ENCODE measurements around the gene HAUS8. TPM values are rescaled to one million over a fixed set of nuclear protein-coding genes. Genes with fewer than 3 reads are reported as not detected.
A peak's percentile ranks its signal among the peaks of the same experiment; 100 is the strongest.

The HAUS8 gene, protein sequence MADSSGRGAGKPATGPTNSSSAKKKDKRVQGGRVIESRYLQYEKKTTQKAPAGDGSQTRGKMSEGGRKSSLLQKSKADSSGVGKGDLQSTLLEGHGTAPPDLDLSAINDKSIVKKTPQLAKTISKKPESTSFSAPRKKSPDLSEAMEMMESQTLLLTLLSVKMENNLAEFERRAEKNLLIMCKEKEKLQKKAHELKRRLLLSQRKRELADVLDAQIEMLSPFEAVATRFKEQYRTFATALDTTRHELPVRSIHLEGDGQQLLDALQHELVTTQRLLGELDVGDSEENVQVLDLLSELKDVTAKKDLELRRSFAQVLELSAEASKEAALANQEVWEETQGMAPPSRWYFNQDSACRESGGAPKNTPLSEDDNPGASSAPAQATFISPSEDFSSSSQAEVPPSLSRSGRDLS
- 16.0 TPM for polyA plus RNA-seq (2013, experiment 1 of 2)
- 15.7 TPM for polyA plus RNA-seq (2013, experiment 2 of 2)

DNA sequence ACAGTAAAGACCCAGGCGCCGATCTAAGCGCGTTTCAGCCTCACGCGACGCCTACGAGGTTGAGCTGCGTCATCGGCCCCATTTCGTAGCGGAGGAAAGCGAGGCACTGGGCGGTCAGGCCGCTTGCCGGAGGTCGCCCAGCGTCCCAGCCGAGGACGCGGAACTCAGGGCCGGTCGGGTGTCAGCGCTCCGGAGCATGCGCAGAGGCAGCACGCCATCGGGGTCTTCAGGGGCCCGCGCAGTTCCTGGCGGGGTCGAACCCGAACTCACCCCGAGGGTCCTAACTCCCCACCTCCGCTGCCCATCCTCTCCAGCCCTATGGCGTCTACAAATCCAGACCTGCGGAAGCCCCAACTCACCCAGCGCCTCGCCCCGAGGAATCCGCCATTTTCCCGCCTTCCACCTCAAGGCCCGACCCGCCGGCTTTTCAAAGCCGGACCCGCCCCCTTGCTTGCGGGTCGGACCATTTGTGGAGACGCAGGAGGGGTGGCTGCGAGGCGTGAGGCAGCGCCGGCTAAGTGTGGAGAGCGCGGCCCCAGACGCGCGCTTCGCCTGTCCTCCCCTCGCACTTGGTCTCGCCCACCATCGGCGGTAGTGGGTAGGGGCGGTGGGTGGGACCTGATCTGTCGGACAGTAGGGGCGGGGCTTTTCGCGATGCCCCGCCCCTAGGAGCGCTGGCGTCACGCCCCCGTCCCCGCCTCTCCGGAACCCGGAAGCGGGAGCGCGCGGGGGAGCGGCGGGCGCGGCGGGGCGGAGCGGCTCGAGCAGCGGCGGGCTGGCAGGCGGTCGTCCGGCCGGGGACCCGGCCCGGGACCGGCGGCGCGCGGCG lies at the start of gene HAUS8, which contains the start of gene MYO9B:
HAUS8 (minus strand) TSS at position 418 of the 829 bp plus-strand sequence; CDS start at position 388, 30 bp downstream.
MYO9B (plus strand) TSS at position 743 of the 829 bp plus-strand sequence. CDS start 25,941 bp downstream, outside the sequence.
- peak within 1 kb of the TSS; percentile 74 for H3K27ac ChIP-seq (ENCODE audit: low read depth, low read length, severe bottlenecking)
- H3K4me1 ChIP-seq (ENCODE audit: control insufficient read depth, insufficient read depth, low read length, poor library complexity, severe bottlenecking): peaks cover 33% of the 10 kb centered on the region
- peak within 1 kb of the TSS; percentile 72 for H3K4me3 ChIP-seq (ENCODE audit: extremely low read depth, insufficient read depth, low read length, poor library complexity, severe bottlenecking)
- H3K9me3 ChIP-seq (ENCODE audit: control insufficient read depth, low read length): no peaks in the 10 kb centered on the region
- H3K36me3 ChIP-seq (ENCODE audit: control insufficient read depth, insufficient read depth, low read length): peaks cover 34% of the 10 kb centered on the region
- WGBS, 2 experiments (ENCODE audit: insufficient coverage in 2 of 2): 0% methylated on average over 75 to 81 of the region's 103 CpGs

DNA sequence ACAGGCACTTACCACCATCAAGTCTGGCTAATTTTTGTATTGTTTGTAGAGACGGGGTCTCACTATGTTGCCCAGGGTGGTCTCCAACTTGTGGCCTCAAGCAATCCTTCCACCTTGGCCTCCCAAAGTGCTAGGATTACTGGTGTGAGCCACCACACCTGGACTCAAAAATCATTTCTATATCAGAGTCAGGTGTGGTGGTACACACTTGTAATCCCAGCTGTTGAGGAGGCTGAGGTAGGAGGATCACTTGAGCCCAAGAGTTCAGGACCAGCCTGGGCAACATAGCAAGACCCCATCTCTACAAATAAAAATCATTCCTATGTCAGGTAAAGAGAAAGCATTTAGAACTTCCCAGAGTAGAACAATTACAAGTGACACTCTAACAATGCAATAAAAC lies 48.8 kb upstream of the HAUS8 start:
- H3K27ac ChIP-seq (ENCODE audit: low read depth, low read length, severe bottlenecking): no peak overlapping the region
- no peak overlapping the region for H3K4me3 ChIP-seq (ENCODE audit: extremely low read depth, insufficient read depth, low read length, poor library complexity, severe bottlenecking)
- H3K4me1 ChIP-seq (ENCODE audit: control insufficient read depth, insufficient read depth, low read length, poor library complexity, severe bottlenecking): peaks cover 17% of the 10 kb centered on the region
- no peaks in the 10 kb centered on the region for H3K9me3 ChIP-seq (ENCODE audit: control insufficient read depth, low read length)
- H3K36me3 ChIP-seq (ENCODE audit: control insufficient read depth, insufficient read depth, low read length): peaks cover 47% of the 10 kb centered on the region
- WGBS, 2 experiments (ENCODE audit: insufficient coverage in 2 of 2): no CpG with 5 or more reads among the region's 1 CpG

DNA sequence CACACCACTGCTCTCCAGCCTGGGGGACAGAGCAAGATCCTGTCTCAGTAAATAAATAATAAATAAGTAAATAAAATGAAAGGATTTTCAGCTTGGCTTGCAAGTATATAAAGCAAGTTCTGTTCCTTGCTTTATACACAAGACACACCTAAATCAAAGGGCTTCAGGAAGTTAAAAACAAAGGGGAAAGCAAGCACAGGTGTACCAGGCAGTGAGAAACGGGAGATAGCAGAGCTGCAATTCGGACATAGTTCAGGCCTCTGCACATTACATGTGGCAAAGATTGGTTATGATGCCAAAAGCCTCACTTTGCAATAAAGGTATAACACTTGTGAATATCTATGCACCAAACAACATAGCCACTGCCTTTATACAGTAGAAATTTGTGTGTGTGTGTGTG lies 47.8 kb upstream of the HAUS8 start:
- H3K9me3 ChIP-seq (ENCODE audit: control insufficient read depth, low read length): no peaks in the 10 kb centered on the region
- no peak overlapping the region for H3K4me3 ChIP-seq (ENCODE audit: extremely low read depth, insufficient read depth, low read length, poor library complexity, severe bottlenecking)
- H3K27ac ChIP-seq (ENCODE audit: low read depth, low read length, severe bottlenecking): no peak overlapping the region
- H3K36me3 ChIP-seq (ENCODE audit: control insufficient read depth, insufficient read depth, low read length): peaks cover 46% of the 10 kb centered on the region
- peaks cover 17% of the 10 kb centered on the region for H3K4me1 ChIP-seq (ENCODE audit: control insufficient read depth, insufficient read depth, low read length, poor library complexity, severe bottlenecking)
- WGBS, 2 experiments (ENCODE audit: insufficient coverage in 2 of 2): 82 to 100% methylated on average over 2 of the region's 2 CpGs

DNA sequence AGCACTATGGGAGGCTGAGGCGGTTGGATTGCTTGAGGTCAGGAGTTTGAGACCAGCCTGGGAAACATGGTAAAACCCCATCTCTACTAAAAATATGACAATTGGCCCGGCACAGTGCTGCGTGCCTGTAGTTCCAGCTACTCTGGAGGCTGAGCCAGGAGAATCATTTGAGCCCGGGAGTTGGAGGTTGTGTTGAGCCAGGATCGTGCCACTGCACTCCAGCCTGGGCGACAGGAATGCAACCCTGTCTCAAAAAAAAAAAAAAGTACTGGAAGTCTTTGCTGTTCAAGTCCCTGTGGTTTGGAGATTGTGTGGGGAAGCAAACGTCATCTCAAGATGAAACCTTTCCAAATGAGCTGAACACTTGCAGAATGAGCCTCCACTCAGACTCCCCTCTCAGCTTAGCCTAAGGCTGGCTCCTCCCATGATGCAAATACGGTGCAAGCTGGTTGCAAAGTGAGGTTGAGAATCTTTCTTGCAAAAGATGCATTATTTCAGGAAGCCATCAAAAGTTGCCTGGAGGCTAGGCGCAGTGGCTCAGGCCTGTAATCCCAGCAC lies 46.6 kb upstream of the HAUS8 start:
- no peak overlapping the region for H3K27ac ChIP-seq (ENCODE audit: low read depth, low read length, severe bottlenecking)
- WGBS, 2 experiments (ENCODE audit: insufficient coverage in 2 of 2): 88 to 90% methylated on average over 8 of the region's 9 CpGs
- no peaks in the 10 kb centered on the region for H3K9me3 ChIP-seq (ENCODE audit: control insufficient read depth, low read length)

DNA sequence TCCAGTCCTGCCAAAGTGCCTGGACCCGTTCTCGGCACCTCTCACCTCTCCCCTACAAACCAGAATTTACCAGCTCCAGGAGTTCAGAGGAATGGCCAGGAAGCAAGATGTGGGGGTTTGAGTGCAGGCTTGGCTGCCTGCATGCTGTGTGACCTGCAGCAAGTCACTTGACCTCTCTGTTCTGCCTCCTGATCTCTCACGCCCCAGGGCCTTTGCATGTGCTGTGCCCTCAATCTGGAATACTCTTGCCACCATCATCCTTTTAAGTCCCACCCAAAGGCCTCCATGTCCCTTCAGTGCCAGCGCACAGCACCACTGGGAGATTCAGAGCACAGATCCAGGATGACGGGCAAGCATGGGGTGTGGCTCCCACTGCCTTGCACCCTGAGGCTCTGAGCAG lies 43.7 kb upstream of the HAUS8 start:
- peaks cover under 1% of the 10 kb centered on the region for H3K4me1 ChIP-seq (ENCODE audit: control insufficient read depth, insufficient read depth, low read length, poor library complexity, severe bottlenecking)
- 81 to 85% methylated on average over 3 of the region's 5 CpGs for WGBS, 2 experiments (ENCODE audit: insufficient coverage in 2 of 2)
- no peaks in the 10 kb centered on the region for H3K9me3 ChIP-seq (ENCODE audit: control insufficient read depth, low read length)
- H3K4me3 ChIP-seq (ENCODE audit: extremely low read depth, insufficient read depth, low read length, poor library complexity, severe bottlenecking): no peak overlapping the region
- H3K36me3 ChIP-seq (ENCODE audit: control insufficient read depth, insufficient read depth, low read length): peaks cover 54% of the 10 kb centered on the region
- no peak overlapping the region for H3K27ac ChIP-seq (ENCODE audit: low read depth, low read length, severe bottlenecking)

More for the DNA sequence above, 46.6 kb upstream of the HAUS8 start:
- H3K4me3 ChIP-seq (ENCODE audit: extremely low read depth, insufficient read depth, low read length, poor library complexity, severe bottlenecking): no peak overlapping the region
- H3K4me1 ChIP-seq (ENCODE audit: control insufficient read depth, insufficient read depth, low read length, poor library complexity, severe bottlenecking): peaks cover 17% of the 10 kb centered on the region
- peaks cover 33% of the 10 kb centered on the region for H3K36me3 ChIP-seq (ENCODE audit: control insufficient read depth, insufficient read depth, low read length)

DNA sequence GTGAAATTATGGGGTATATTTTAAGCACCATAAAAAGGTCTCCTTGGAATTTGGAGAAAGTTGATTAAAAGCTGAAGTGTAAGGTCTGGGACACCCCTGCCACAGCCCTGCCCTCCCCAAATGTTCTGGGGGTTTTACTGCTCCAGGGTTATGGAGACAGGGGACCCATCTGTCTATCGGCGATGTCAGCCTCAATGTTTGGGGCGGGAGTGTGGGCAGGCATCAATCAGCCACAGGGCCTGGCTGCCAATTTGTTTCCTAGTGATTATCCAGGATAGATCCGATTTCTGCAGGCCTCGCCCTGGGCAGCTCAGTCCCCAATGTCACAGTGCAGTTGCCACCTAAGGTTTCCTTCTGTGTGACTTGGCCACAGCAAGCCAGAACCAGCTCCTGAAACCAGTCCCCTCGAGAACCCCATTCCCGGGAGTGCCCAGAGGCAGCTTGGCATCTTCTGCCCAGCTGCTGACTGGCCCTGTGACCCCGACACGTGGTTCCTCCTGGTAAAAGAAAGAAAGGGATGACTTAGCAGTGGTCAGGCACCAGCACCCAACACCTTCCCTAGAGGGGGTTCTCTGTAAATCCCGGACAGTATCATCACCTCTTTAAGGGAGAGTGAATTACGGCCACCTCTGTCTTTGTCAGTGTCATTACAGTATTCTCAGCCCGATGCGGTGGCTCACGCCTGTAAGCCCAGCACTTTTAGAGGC lies 41.9 kb upstream of the HAUS8 start:
- Histone ChIP-seq H3K27ac (ENCODE audit: low read depth, low read length, severe bottlenecking) (no peak overlapping the region), H3K4me1 (ENCODE audit: control insufficient read depth, insufficient read depth, low read length, poor library complexity, severe bottlenecking) (peaks cover 4% of the 10 kb centered on the region), H3K9me3 (ENCODE audit: control insufficient read depth, low read length) (no peaks in the 10 kb centered on the region), H3K36me3 (ENCODE audit: control insufficient read depth, insufficient read depth, low read length) (peaks cover 53% of the 10 kb centered on the region), H3K4me3 (ENCODE audit: extremely low read depth, insufficient read depth, low read length, poor library complexity, severe bottlenecking) (no peak overlapping the region)
- 94 to 95% methylated on average over 10 to 13 of the region's 14 CpGs for whole genome bisulfite sequencing, 2 experiments (ENCODE audit: insufficient coverage in 2 of 2)

DNA sequence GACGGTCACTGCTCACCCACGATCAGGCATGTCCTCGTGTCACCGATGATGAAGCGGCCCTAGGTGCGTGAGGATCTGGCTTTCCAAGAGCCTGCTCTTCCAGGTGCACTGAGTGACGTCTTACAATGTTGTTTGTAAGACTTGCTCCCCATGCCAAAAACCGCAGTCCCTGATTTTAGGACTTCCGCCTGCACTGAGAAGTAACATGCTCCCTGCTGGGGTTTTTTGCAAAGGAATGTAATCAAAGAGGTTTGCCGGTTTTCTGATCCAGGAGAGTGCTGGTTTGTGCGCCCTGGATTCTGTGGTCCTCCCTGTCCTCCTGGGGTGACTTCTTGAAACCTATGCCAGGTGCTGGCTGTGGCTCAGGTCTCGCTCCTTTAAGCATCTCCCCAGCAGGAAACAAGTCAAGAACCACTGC lies 39.2 kb upstream of the HAUS8 start:
- Histone ChIP-seq H3K4me3 (ENCODE audit: extremely low read depth, insufficient read depth, low read length, poor library complexity, severe bottlenecking) (no peak overlapping the region), H3K4me1 (ENCODE audit: control insufficient read depth, insufficient read depth, low read length, poor library complexity, severe bottlenecking) (peaks cover 4% of the 10 kb centered on the region), H3K36me3 (ENCODE audit: control insufficient read depth, insufficient read depth, low read length) (peaks cover 62% of the 10 kb centered on the region), H3K27ac (ENCODE audit: low read depth, low read length, severe bottlenecking) (no peak overlapping the region), H3K9me3 (ENCODE audit: control insufficient read depth, low read length) (no peaks in the 10 kb centered on the region)
- 56 to 65% methylated on average over 10 to 12 of the region's 12 CpGs for WGBS, 2 experiments (ENCODE audit: insufficient coverage in 2 of 2)

DNA sequence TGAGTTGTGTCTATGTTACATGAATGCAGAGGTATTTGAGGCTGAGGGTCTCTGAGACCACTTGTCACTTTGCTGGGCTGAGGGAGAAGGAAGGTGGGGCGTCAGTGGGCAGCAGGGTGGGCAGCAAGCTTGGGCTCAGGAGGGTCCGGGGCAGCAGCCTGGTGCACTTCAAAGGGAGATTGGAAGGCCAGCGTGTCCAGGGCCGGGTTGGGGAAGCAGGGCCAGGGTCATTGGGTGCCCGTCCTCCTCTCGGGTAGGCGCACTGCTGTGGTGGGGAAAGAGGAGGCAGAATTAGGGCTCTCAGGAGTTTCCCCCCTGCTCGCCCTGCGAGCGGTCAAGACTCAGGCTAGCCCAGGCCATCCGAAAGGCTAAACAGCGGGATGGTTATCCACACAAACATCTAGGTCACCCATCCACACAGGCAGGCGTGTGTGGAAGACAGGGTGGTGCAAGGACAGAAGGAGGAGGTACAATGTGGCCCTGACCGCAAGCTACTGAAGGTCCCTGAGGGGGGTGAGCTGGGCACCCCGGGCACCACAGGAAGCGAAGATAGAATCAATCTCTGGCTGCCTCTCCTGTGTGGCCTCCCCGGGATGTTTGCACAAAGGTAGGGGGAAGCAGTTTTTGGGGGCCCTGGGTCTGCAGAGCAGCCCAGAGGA lies 38.0 kb upstream of the HAUS8 start:
- no peak overlapping the region for H3K27ac ChIP-seq (ENCODE audit: low read depth, low read length, severe bottlenecking)
- H3K4me1 ChIP-seq (ENCODE audit: control insufficient read depth, insufficient read depth, low read length, poor library complexity, severe bottlenecking): peaks cover 10% of the 10 kb centered on the region
- H3K36me3 ChIP-seq (ENCODE audit: control insufficient read depth, insufficient read depth, low read length): peaks cover 61% of the 10 kb centered on the region
- H3K9me3 ChIP-seq (ENCODE audit: control insufficient read depth, low read length): no peaks in the 10 kb centered on the region
- WGBS, 2 experiments (ENCODE audit: insufficient coverage in 2 of 2): 94 to 95% methylated on average over 10 to 12 of the region's 17 CpGs
- no peak overlapping the region for H3K4me3 ChIP-seq (ENCODE audit: extremely low read depth, insufficient read depth, low read length, poor library complexity, severe bottlenecking)

DNA sequence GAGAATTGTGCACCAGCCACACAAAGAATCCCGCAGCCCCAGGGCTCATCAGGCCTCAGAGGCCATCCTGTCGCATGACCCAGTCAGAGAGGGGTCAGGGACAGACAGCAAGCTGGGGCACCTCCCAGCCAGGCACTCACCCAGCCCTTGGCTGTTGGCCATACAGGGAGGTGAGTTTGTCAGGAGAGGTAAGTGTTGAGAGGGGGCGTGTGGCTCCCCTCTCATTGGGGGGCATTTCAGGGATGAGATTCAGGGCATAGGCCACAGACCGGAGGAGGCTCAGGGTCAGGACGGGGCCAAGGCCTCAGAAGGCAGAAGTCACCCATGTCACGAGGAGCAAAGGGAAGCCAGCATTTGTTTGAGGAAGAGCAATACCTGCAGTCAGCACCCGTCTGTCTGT lies 37.4 kb upstream of the HAUS8 start:
- Histone ChIP-seq H3K4me1 (ENCODE audit: control insufficient read depth, insufficient read depth, low read length, poor library complexity, severe bottlenecking) (peaks cover 15% of the 10 kb centered on the region), H3K36me3 (ENCODE audit: control insufficient read depth, insufficient read depth, low read length) (peaks cover 62% of the 10 kb centered on the region)

More for the DNA sequence above, 37.4 kb upstream of the HAUS8 start:
- H3K4me3 ChIP-seq (ENCODE audit: extremely low read depth, insufficient read depth, low read length, poor library complexity, severe bottlenecking): no peak overlapping the region
- no peaks in the 10 kb centered on the region for H3K9me3 ChIP-seq (ENCODE audit: control insufficient read depth, low read length)
- no peak overlapping the region for H3K27ac ChIP-seq (ENCODE audit: low read depth, low read length, severe bottlenecking)
- WGBS, 2 experiments (ENCODE audit: insufficient coverage in 2 of 2): 90 to 95% methylated on average over 7 of the region's 7 CpGs
